ENCODE results near the gene LSM14A.
"Not testable (repeated sequence)": the region's sequence is repeated elsewhere in the genome, so short reads cannot be mapped to it uniquely, and the experiment has no call there.

The LSM14A gene

GRCh38 chr19:34171877-34172660 is at the start of gene LSM14A:
Gene LSM14A, plus strand, starts transcription at chr19:34172504. Its CDS starts 139 bp downstream, at chr19:34172643.
- DNase-seq: no peak

GRCh38 chr19:34124828-34125227 is 47.5 kb upstream of the LSM14A start:
- no peak for DNase-seq

GRCh38 chr19:34126966-34127365 is 45.3 kb upstream of the LSM14A start:
- DNase-seq: no peak

GRCh38 chr19:34127684-34128189 is 44.6 kb upstream of the LSM14A start:
- DNase-seq: no peak

- no peak for DNase-seq
Measured at GRCh38 chr19:34128558-34129250, 43.6 kb upstream of the LSM14A start.

- DNase-seq: no peak
Measured at GRCh38 chr19:34131100-34131499, 41.2 kb upstream of the LSM14A start.

- not testable (repeated sequence) for DNase-seq
Measured at GRCh38 chr19:34132145-34132544, 40.2 kb upstream of the LSM14A start.

GRCh38 chr19:34132706-34133105 is 39.6 kb upstream of the LSM14A start:
- not testable (repeated sequence) for DNase-seq

GRCh38 chr19:34134190-34135053 is 37.9 kb upstream of the LSM14A start:
- DNase-seq: peak; percentile 37

GRCh38 chr19:34135054-34135800 is 37.1 kb upstream of the LSM14A start:
- DNase-seq: no peak

GRCh38 chr19:34135821-34136611 is 36.3 kb upstream of the LSM14A start:
- no peak for DNase-seq

- no peak for DNase-seq
Measured at GRCh38 chr19:34141025-34141424, 31.3 kb upstream of the LSM14A start.

GRCh38 chr19:34142440-34142839 is 29.9 kb upstream of the LSM14A start:
- no peak for DNase-seq

GRCh38 chr19:34145741-34146202 is 26.5 kb upstream of the LSM14A start:
- DNase-seq: peak; percentile 10

- DNase-seq: no peak
Measured at GRCh38 chr19:34148658-34149185, 23.6 kb upstream of the LSM14A start.

GRCh38 chr19:34149873-34150272 is 22.4 kb upstream of the LSM14A start:
- no peak for DNase-seq

- DNase-seq: no peak
Measured at GRCh38 chr19:34150558-34150957, 21.7 kb upstream of the LSM14A start.

GRCh38 chr19:34151439-34151838 is 20.9 kb upstream of the LSM14A start:
- DNase-seq: no peak

GRCh38 chr19:34154401-34154800 is 17.9 kb upstream of the LSM14A start:
- DNase-seq: no peak

GRCh38 chr19:34155686-34156085 is 16.6 kb upstream of the LSM14A start:
- no peak for DNase-seq

- DNase-seq: not testable (repeated sequence)
Measured at GRCh38 chr19:34158966-34159365, 13.3 kb upstream of the LSM14A start.

All from NCI-H524 treated with DMSO at 0.1 percent for 48 hours (cell line).